ENCODE measurements around the gene GTF2IRD1. TPM values are rescaled to one million over a fixed set of nuclear protein-coding genes. Genes with fewer than 3 reads are reported as not detected.
A peak's percentile ranks its signal among the peaks of the same experiment; 100 is the strongest.

GTF2IRD1 gene
- total and polyA plus RNA-seq, 9 of the 15 experiments (the other 6 are each of a cell fraction or from before 2014, with no cell fraction given), result 9.1 to 30.2 (median 14.0) TPM

- Histone ChIP-seq H3K27ac (ENCODE audit: extremely low read depth, low read depth, low read length) (no peak overlapping the region), H4K20me1 (replicated peaks; ENCODE audit: control insufficient read depth, insufficient read depth, low read length) (no peaks in the 10 kb centered on the region; the same call in 1 of the 2 replicates), H3K9ac (ENCODE audit: insufficient read depth in 1 of 2, low read depth in 2 of 2, low read length in 2 of 2) (peak overlapping the region in 1 of 2 experiments; percentile 23; a peak in 1 of 4 replicates), H3K4me2 (ENCODE audit: insufficient read depth, low read length) (peak overlapping the region; percentile 39; the same call in 1 of the 2 replicates), H3K79me2 (ENCODE audit: control insufficient read depth, insufficient read depth, low read length) (no peaks in the 10 kb centered on the region), H3K27me3 (ENCODE audit: control insufficient read depth in 2 of 2, insufficient read depth in 2 of 2, low read length in 2 of 2) (peaks cover 0 to 19% of the 10 kb centered on the region in 2 experiments; a peak in 2 of 5 replicates), H3K4me1 (replicated peaks in 1 of 2; ENCODE audit: control insufficient read depth in 2 of 2, insufficient read depth in 2 of 2, low read length in 2 of 2) (peaks cover 8 to 26% of the 10 kb centered on the region in 2 experiments), H2AFZ (ENCODE audit: low read depth, low read length) (peak overlapping the region; percentile 71), H3K9me1 (ENCODE audit: control insufficient read depth, insufficient read depth, low read length) (no peaks in the 10 kb centered on the region), H3K9me3 (replicated peaks; ENCODE audit: control insufficient read depth, insufficient read depth, low read depth, low read length) (no peaks in the 10 kb centered on the region), H3K4me3 (no peak overlapping the region; the same call in 1 of the 2 replicates), H3K36me3 (ENCODE audit: control insufficient read depth, insufficient read depth, low read length) (no peaks in the 10 kb centered on the region)
- intact Hi-C loops (cut with micrococcal nuclease) (no loop called here), in situ Hi-C loops (cut with MboI) (loop anchor here (10.0 to 25.0 kb wide), 2 partner anchors 469 to 631 kb away; no protein-coding TSS in a partner anchor)
- ATAC-seq (no peak), FAIRE-seq (no peak), DNase-seq (ENCODE audit: extremely low read depth in 1 of 4, low spot score in 3 of 4) (peak in 1 of 4 experiments; percentile 13)
- POLR2A ChIA-PET, result interaction anchor here (0.6 to 1.0 kb wide), 2 partner anchors 17 to 209 kb away, joined by 3 to 4 read pairs; no protein-coding TSS in a partner anchor
- CTCF ChIA-PET (ENCODE audit: low intra/inter-chr PET ratio), result interaction anchor here (0.8 kb wide), 1 partner anchor 200 kb away, joined by 3 read pairs; no protein-coding TSS in a partner anchor
- no TSS peak for BruUV-seq (replicated peaks)
- TF ChIP-seq ZNF561 (CRISPR knock-in tag; conservative IDR thresholded peaks at IDR 0.05) (no peak), BCOR (IDR thresholded peaks at IDR 0.05) (no peak), E2F6 (IDR thresholded peaks at IDR 0.05; ENCODE audit: borderline replicate concordance in 1 of 2, extremely low read depth in 1 of 2, insufficient read depth in 1 of 2, insufficient read length in 1 of 2, low read depth in 1 of 2, low read length in 1 of 2, poor library complexity in 1 of 2, severe bottlenecking in 1 of 2) (peak in 1 of 2 experiments; percentile 30), ZNF217 (CRISPR knock-in tag; IDR thresholded peaks at IDR 0.05) (no peak), BMI1 (IDR thresholded peaks at IDR 0.05; ENCODE audit: low read length) (no peak), GABPA (tag; conservative IDR thresholded peaks at IDR 0.05; ENCODE audit: low read depth) (peak; percentile 35; the same call in 1 of the 2 replicates), HMGN3 (IDR thresholded peaks at IDR 0.05; ENCODE audit: borderline replicate concordance, extremely low read depth, insufficient read length, low read depth, low read length) (no peak), POLR3G (IDR thresholded peaks at IDR 0.05; ENCODE audit: extremely low read depth, insufficient read length, insufficient replicate concordance) (no peak), ZNF354B (CRISPR knock-in tag; IDR thresholded peaks at IDR 0.05) (no peak)
- TF ChIP-seq, protein P1, sequence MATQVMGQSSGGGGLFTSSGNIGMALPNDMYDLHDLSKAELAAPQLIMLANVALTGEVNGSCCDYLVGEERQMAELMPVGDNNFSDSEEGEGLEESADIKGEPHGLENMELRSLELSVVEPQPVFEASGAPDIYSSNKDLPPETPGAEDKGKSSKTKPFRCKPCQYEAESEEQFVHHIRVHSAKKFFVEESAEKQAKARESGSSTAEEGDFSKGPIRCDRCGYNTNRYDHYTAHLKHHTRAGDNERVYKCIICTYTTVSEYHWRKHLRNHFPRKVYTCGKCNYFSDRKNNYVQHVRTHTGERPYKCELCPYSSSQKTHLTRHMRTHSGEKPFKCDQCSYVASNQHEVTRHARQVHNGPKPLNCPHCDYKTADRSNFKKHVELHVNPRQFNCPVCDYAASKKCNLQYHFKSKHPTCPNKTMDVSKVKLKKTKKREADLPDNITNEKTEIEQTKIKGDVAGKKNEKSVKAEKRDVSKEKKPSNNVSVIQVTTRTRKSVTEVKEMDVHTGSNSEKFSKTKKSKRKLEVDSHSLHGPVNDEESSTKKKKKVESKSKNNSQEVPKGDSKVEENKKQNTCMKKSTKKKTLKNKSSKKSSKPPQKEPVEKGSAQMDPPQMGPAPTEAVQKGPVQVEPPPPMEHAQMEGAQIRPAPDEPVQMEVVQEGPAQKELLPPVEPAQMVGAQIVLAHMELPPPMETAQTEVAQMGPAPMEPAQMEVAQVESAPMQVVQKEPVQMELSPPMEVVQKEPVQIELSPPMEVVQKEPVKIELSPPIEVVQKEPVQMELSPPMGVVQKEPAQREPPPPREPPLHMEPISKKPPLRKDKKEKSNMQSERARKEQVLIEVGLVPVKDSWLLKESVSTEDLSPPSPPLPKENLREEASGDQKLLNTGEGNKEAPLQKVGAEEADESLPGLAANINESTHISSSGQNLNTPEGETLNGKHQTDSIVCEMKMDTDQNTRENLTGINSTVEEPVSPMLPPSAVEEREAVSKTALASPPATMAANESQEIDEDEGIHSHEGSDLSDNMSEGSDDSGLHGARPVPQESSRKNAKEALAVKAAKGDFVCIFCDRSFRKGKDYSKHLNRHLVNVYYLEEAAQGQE (IDR thresholded peaks at IDR 0.05; ENCODE audit: borderline replicate concordance), result peak; percentile 33; the same call in 1 of the 2 replicates
- TF ChIP-seq, protein P1 (CRISPR knock-in tag; IDR thresholded peaks at IDR 0.05; ENCODE audit: low read depth), result no peak
- 24% methylated on average over 19 of the region's 20 CpGs for WGBS (ENCODE audit: insufficient coverage, low coverage, missing lambda C conversion rate)
These were observed 47.7 kb upstream of the GTF2IRD1 start for GRCh38 chr7:74405899-74406512.
